ENCODE results near the gene ACSF2.
A peak's percentile ranks its signal among the peaks of the same experiment; 100 is the strongest.
"Not testable (repeated sequence)": the region's sequence is repeated elsewhere in the genome, so short reads cannot be mapped to it uniquely, and the experiment has no call there.

ACSF2 gene

DNA sequence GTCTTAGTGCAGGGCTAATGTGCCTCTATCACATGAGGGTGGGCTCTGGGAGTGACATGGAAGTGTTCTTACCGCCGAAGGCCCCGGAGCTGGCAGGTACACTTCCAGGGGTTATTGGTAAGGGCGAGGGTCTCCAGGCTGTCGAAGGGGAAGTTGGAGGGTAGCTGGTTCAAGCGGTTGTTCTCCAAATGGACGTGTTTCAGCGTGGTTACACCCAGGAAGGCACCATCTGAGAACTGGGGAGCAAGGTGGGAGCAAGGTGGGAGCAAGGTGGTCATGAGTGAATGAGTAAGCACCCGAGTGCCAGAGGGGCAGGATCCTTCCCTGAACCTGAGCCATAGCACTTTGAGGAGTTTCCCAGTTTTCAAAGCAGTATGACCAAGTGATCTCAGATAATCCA lies 39.6 kb downstream of the ACSF2 start:
- DNase-seq = no peak

DNA sequence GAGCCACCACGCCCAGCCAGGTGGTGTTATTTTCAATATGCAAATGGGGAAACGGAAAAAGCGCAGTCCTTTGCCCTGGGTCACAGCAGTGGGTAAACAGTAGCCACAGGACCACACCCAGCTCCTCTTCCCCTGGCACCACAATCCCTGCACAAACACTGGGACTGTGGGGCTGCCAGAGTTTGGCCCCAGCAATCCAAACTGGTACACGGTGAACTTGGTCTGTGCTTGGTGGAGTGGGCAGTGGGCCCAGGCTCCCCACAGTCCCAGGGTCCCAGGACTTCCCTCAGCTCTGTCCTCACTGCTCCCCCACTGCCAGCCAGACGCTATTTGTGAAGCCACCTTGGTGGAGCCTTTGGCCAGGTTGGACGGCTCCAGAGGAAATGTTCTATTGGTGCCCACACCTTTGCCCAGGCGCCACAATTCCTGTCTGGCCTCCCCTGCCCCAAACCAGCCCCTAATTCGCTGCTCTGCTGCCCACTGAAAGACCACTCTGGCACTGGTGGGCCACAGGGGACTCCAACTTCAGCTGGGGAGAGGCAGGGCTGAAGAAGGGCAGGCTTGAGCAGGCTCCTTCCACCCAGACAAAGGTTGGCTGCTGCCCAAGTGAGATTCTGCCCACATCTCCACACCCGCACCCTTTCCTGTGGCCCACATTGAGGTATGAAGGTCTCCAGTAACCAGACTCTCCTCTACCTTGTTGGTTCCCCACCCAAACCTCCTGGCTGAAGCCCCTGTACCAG lies 40.5 kb downstream of the ACSF2 start:
- no peak for DNase-seq

DNA sequence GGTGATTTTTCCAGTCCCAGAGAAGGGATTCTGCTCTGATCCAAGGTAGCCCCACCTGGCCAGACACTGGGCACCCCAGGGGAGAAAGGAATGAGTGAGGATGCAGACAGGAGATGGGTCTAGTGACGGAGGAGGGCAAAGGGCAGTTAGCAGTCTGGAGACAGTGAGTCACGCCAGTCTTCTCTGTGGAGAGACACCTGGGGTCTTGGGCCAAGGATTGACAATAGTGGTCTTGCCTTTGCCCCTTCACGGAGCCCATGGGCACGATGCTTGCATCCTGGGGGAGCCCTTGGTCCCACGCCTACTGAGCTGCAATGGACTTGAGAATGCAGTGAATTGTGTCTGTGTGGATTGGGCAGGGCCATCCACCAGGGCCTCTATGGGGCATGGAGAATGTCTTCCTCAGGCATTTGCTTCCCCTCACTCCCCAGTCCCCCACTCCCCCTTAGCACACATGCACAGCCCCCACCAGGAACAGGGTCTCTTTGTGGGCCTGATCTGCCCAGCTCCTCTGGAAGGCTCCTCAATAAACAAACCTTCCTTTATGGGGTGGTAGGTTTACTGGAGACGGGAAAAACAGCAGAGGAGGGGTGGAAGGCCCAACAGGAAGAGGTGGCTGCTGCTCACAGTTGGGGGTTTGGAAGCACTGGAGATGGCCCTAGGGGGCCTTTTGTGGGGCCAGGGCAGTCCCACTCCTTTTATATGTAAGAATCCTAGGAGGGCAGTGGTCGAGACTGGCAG lies 41.3 kb downstream of the ACSF2 start:
- DNase-seq = no peak

DNA sequence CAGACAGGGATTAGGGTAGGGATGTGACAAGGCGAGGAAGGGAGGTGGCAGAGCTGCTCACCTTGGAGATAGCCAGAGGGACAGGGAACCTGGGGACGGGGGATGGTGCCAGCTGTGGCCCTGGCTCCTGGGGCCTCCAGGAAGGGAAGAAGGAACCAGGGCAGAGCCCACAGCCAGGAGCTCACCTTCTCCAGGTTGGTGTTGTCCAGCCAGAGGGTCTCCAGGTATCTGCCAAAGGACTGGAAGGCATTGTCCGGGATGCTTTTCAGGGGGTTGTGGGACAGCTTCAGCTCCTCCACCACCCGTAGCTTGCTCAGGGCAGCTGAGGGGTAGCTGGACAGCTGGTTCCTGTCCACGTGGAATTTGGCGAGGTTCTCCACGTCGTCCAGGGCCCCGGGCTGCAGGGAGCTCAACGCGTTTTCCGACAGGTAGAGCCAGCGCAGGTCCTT lies 41.9 kb downstream of the ACSF2 start:
- no peak for DNase-seq

DNA sequence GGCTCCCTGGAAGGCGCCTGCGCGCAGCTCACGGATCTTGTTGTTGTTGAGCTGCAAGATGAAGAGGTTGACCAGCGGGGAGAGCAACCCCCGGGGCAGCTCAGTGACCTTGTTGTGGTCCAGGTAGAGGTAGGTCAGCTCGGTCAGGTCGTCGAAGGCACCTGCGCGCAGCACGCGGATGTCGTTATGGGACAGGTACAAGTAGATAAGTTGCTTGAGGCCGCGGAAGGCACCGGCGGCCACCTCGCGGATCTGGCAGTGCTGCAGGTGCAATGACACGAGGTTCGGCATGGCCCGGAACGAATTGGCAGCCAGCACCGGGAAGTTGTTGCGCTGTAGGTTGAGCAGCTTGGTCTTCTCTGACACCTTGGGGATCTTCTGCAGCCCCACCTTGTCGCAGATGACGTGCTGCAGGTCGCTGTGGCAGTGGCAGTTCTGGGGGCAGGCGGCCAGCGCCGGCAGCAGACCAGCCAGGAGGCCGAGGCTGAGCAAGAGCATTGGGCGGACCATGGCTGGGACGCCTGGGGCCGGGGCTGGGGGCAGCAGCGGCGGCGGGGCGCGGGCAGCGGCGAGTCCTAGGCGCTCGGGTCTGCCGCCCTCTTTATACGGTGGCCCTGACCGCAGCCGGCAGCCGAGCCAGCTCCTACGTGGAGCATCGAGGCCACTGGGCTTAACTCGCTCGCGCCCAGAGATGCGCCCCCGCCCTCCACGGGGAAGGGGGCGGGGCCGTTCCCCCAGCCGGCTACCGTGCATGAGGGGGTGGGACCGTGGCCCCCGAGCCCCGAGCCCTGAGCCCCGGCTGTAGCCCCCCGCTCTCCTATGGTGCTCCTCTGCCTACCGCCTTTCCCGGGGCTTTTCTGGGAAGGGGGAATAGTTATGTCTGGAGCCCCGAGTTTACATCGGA lies 42.5 kb downstream of the ACSF2 start, which contains the start of gene CHAD:
TSS of gene CHAD (minus strand) at position 577 of the 904 bp plus-strand sequence. CDS start at position 510, 67 bp downstream.
- DNase-seq = no peak

DNA sequence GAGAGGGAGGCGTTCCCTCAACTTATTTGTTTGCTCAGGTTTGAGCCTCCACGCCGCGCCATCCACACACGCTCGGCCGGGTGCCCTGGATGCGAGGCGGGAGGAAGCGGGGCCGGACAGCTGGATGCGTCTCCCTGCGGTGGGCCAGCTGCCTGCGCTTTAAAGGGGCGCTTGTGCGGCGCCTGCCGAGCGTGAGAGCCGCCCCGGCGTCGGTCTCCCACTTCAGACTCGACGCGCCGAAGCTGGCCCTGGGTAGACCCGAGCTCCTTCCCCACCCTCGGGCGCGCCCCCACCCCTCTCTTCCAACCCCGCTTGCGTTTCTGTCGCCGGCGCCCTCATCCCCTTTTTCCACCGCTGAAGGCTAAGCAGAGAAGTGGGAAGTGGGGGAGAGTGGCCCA lies 43.2 kb downstream of the ACSF2 start:
- no peak for DNase-seq

DNA sequence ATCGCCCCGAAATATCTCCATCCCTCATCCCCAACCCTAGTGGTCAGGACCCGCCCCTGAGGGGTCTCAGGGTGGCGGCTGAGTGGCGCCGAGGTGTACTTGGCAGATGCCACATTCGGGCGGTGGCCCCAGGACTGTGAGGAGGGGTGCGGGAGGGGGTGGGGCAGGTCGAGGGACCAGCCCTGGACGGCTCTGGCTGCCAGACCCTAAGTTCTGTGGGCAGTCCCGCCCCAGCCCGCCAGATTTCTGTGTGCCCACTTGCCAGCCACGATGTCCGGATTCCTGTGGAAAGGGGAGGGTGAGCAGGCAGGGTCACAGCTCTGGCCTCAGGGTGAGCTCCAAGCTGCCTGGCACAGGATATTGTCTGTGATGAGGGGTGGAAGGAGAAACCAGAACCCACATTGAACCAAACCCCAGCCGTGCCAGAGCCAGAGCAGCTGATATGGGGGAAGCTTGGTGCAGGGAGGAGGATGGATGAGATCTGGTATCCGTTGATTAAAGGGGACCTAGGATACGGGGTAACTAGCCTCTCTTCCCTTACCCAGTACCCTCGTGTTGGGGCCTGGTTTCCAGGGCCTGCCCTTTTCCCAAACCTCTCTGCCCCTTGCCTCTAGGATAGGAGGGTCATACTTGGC lies 43.8 kb downstream of the ACSF2 start:
- no peak for DNase-seq

DNA sequence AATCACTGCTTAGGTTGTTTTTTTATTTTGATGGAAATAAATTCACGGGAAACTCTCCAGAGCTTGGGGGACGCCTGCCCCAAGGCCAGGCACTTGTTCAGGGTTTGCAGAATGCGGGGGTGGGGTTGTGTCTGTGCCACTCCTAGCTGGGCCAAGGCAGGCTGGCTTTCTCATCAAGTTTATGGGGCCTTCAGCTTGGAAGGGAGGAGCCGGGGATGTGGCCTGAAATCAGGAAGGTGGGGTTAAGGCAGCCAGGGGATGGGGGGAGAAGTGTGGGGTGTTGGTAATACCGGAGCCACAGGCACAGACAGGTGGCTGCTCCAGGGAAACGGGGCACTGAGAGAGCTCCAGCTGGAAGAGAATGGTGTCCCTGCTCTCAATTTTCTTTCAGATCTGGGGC lies 44.4 kb downstream of the ACSF2 start:
- no peak for DNase-seq

DNA sequence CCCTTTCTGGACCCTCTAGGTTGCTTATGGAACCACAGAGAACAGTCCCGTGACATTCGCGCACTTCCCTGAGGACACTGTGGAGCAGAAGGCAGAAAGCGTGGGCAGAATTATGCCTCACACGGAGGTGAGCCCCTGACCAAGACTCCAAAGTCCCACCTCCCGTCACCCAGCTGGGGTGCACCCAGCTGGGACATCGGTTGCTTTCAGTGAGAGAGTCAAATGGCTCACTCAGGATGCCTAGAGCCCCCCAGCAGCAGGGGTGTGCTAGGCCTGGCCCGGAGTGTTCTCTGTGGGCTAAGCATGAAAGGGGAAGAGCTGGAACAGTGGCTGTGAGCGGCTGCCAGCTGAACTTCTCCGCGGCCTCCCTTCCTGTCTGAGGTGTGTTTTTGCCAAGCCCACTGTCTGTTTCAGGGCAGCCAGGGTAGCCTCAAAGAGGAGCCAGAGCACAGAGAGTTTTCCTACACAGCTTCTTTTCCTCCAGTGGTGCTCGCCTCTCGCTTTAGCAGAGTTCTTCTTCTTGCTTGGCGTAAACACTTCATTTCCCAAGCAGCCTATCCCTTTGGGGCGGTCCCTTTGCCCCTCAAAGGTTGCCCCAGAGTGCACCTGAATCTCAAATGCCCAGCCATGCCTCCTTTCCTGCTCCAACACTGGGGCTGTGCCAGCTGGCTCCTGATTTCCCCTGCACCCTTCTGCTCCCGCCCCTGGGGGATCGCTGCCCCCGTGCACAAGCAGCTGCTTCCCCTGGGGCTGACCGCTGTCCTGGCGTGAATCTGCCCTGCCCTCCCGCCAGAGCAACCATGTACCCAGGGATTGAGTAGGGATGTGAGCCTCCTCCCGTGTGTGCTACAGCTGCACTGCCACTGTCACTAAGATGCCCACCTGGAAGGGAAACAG lies 45.2 kb downstream of the ACSF2 start:
- DNase-seq = no peak

DNA sequence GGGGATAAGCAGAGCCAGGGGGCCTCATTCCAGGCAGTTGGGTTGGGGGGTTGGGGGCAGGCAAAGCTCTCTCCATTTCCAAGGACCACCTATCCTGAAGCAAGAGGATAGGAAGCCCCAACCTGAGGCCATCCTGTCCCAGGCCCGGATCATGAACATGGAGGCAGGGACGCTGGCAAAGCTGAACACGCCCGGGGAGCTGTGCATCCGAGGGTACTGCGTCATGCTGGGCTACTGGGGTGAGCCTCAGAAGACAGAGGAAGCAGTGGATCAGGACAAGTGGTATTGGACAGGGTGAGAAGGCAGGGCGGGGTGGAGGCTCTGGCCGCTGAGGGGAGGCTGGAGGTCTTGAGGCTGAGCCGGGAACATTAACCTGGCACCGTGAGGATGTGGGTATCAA lies 46.3 kb downstream of the ACSF2 start:
- DNase-seq = no peak

DNA sequence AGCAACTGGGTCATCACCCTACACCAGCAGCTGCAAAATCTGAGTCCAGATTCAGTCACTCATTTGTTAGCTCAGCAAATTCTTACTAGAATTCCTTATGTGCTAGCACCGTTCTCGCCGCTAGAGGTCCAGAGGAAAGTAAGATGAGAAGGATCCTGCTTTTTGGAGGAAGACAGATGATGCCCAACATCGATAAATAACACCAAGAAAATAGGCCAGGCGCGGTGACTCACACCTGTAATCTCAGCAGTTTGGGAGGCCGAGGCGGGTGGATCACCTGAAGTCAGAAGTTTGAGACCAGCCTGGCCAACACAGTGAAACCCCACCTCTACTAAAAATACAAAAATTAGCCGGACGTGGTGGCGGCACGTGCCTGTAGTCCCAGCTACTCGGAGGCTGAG lies 46.7 kb downstream of the ACSF2 start:
- not testable (repeated sequence) for DNase-seq

DNA sequence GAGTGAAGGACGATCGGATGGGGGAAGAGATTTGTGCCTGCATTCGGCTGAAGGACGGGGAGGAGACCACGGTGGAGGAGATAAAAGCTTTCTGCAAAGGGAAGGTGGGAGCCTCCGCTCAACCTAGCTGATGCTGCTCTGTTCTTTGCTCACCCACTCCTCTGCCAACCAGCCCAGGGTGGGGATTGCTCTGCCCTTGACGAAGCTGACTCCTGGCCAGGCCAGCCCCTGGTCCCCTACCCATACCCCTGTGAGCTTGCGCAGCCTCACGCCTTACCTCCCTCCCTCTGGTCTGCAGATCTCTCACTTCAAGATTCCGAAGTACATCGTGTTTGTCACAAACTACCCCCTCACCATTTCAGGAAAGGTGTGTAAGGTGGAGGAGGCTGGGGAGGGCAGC lies 47.9 kb downstream of the ACSF2 start:
- no peak for DNase-seq

DNA sequence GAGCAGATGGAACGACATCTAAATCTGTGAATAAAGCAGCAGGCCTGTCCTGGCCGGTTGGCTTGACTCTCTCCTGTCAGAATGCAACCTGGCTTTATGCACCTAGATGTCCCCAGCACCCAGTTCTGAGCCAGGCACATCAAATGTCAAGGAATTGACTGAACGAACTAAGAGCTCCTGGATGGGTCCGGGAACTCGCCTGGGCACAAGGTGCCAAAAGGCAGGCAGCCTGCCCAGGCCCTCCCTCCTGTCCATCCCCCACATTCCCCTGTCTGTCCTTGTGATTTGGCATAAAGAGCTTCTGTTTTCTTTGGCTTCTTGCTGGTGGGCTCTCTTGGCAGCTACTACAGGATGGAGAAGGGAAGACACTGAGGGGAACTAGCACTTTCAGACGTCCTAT lies 48.5 kb downstream of the ACSF2 start:
- no peak for DNase-seq

DNA sequence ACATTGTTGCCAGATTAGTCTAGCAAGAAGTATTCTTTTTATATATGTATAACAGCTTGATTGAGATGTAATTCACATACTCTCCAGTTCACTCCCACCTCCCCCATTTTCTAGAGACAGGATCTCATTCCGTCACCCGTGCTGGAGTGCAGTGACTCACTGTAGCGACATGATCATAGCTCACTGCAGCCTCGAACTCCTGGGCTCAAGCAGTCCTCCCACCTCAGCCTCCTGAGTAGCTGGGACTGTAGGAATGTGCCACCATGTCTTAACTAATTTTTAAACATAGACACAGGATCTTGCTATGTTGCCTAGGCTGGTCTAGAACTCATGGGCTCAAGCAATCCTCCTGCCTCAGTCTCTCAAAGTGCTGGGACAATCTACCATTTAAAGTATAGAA lies 49.3 kb downstream of the ACSF2 start:
- DNase-seq = no peak

DNA sequence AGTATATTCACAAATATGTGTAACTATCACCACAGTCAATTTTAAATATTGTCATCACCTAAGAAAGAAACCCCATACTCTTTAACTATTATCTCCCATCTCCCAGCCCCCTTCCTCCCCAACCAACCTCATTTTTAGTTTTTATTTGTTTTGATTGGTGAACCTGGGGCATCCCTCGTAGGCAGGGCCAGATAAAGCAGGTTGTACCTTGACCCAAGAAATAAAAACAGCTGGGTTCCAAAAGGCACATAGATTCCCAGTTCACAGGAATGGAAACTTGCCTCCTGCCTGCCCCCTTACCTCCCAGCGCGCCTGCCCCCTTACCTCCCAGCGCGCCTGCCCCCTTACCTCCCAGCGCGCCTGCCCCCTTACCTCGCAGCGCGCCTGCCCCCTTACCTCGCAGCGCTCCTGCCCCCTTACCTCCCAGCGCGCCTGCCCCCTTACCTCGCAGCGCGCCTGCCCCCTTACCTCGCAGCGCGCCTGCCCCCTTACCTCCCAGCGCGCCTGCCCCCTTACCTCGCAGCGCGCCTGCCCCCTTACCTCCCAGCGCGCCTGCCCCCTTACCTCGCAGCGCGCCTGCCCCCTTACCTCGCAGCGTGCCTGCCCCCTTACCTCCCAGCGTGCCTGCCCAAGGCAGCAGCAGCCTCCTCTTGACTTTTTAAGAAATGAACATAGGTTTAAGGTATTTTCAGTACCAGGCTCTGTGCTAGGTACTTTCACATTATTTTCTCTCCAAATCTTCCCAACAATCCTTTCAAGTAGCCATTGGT lies 49.9 kb downstream of the ACSF2 start:
- not testable (repeated sequence) for DNase-seq

DNA sequence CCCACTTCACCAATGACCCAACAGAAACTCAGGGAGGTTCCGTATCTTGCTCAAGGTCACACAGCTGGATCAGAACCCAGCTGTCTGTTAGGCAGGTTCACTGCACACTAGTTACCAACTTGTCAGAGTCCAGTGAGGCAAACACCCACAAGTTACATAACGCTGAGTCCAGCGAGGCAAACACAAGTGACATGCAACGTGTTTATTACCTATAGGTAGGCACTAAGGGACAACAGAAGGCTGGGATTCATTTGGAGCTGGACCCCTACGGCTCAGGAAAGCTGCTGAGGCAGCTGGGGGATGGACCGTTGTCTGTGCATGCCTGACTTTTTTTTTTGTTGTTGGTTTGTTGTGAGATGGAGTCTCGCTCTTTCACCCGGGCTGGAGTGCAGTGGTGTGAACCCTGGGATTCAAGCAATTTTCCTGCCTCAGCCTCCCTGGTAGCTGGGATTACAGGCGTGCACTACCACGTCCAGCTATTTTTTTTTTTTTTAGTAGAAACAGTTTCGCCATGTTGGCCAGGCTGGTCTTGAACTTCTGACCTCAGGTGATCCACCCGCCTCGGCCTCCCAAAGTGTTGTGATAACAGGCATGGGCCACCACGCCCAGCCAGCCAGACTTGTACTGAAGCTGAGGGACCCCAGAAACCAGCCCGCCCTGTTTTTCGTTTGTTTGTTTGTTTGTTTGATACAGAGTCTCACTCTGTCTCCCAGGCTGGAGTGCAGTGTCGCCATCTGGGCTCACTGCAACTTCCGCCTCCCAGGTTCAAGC lies 50.7 kb downstream of the ACSF2 start:
- DNase-seq = no peak

DNA sequence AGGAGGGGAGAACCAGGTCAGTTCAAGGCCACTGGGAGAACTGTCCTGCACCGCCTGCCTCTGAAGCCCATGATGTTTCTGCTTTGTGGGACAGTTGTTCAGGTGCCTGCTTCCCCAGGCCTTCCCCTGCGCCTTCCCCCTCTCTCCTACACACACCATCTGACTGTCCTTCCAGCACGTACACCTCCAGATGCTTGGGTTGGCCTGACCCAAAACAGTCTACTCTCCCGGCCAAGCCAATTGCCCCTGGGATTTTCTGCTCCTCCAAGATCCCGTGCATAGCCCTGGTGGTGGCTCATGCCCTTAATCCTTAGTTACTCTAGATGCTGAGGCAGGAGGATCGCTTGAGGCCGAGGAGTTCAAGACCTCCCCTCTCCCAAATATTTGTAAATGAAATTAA lies 52.0 kb downstream of the ACSF2 start:
- no peak for DNase-seq

DNA sequence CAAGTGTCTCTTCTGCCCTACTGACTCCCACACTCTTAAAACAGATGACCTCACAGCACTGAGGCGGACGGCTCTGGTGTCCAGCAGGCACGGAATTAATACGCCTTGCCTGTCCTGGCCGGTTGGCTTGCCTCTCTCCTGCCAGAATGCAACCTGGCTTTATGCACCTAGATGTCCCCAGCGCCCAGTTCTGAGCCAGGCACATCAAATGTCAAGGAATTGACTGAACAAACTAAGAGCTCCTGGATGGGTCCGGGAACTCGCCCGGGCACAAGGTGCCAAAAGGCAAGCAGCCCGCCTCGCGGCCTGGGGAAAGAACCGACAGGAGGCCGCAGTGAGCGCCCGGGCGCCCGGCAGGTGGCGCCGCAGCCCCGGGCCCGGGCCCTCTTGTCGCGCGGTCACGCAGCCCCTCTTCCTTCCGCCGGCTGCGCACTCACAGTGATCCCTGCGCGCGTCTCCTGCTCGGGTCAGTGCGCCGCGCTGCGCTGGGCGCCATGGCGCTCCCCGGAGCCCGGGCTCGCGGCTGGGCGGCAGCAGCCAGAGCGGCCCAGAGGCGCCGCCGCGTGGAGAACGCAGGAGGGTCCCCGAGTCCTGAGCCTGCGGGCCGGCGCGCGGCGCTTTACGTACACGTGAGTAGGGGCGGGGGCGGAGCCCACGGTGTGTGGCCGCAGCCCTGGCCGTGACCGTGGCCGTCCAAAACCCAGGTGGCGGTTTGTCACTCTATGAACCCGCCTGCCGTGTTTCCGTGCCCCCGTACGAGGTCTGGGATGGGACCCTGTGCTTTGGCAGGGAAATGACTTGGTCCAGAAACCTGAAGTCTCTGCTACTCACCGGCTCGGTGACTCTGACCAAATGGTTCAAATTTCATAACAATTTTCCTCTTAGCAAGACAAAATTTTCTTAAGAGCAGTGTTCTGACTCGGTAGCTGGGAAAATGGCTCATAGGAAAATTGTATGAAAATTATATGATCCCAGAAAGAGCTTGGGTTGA lies 52.7 kb downstream of the ACSF2 start, which contains the start of gene RSAD1:
TSS of gene RSAD1 (plus strand) at position 470 of the 991 bp plus-strand sequence. CDS start at position 495, 25 bp downstream.
- DNase-seq = peak; percentile 90 to 95 (median 93)
